GM19397 (cell line): Measurements from ENCODE around the gene ABCA5.

Source experiments
- ATAC-seq: cut with Tn5 transposase; IDR thresholded peaks from one replicate; pipeline ENCODE4 v1.9.1; 2021; ENCODE audit warnings: mild to moderate bottlenecking, moderate library complexity; ENCODE audit not compliant: unreplicated experiment

Gene ABCA5

DNA sequence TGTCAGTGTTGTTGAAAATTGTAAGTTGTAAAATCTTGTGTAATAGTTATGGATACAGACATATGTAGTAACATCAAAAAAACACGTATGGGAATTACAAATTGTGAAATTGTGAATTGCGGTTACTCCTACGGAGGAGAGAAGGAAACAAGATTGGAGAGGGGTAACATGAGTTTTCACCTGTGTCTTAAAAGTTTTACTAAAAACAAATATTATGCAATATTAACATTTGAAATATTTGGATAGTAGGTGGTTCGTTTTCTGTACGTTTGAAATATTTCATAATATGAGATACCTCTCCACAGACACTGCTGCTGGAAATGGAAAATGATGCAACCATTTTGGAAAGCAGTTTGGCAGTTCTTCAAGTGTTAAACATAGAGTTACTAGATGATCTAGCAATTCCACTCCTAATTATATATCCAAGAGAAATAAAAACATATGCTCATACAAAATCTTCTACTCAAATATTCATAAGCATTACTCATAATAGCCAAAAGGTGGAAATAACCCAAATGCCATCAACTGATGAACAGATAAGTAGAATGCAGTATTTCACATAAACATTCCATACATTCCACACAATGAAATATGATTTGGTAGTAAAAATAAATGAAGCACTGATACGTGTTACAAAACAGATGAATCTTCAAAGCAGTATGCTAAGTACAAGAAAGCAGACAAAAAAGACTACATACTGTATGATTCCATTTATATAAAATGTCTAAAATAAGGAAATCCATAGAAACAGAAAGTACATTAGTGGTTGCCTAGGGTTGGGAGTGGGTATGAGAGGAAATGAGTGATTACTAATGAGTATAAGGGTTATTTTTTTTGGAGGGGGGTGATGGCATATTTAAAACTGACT lies 57.6 kb downstream of the ABCA5 start:
- no peak for ATAC-seq

DNA sequence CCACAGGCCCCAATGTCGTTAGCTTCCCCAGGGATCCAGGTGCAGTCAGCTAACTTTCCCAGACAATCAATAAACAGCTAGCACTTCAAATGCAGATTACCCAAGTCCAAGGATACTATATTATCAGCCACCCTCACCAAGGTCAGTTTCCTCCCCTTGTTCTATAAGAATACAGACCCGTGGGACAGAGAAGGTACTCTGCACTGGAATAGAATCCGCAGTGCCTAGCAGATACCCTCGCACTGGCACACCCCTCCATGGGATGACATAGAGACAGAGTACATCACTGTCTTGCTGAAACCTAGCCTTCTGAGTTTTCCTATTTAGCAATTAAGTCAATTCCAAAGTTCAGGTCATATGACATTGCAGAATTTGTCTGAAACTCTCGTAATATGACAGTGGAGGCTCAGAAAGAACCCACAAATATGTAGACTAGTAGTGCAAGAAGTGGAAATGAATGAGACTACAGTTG lies 58.4 kb downstream of the ABCA5 start:
- ATAC-seq: no peak

DNA sequence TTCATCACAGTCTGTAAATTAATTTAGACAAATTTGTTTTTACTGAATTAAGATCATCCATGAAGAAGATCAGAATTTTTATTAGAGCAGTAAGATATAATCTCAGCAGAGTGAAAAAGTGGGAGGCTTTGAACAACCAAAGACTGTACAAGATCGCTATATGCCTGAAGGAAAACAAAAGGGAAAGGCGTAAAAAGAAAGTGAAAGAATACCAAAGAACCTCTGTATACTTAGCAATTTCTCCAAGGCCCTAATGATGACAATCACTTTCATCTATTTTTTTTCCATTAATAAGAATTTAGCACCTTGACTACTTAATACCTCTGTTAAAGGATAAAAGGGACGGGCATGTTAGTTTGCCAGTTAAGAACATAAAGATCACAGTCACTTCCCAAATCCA lies 59.7 kb downstream of the ABCA5 start:
- ATAC-seq: no peak

DNA sequence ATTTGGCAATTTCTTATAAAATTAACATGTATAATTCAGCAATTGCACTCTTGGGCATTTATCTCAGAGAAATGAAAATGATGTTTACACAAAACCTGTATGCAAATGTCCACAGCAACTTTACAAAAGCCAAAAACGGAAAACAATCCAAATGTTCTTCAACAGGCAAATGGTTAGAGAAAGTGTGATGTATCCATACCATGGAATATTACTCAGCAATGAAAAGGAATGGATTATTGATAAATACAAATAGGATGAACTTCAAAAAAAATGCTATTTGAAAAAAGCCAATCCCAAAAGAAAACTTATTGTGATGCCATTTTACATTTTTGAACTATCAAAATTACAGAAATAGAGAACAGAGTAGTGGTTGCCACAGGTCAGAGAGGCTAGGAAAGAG lies 61.1 kb downstream of the ABCA5 start:
- ATAC-seq: no peak

DNA sequence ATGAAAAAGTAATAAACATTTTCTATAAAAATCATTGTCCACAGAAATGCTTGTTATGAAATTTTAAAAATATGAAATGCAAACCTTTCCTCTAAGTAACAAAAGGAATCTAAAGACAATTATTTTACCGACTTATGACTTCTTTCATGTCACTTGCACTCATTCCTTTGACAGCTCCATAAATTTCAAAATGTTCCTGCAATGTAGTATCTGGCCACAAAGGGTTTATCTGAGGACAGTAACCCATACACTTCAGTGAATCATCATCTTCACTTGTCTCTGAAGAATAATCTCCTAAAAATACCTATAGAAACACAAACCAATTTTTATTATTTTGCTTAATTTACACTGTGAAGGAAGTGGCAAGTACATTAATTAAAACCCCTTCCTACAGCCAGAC lies 72.7 kb downstream of the ABCA5 start:
- no peak for ATAC-seq

DNA sequence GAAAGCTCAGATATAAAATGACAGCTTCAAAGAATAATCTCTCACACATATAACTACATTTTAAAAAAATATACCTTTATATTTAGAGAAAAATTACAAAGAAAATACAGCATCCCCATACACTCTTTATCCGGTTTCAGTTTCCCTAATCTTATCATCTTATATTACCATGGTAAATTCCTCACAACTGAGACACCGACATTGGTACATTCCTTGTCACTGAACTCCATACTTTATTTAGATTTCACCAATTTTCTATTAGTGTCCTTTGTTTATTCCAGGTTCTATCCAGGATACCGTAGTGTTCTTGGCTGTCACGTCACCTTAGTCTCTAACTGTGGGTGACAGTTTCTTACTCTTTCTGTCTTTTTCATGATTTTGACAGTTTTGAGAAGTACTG lies 76.3 kb downstream of the ABCA5 start:
- ATAC-seq: no peak

DNA sequence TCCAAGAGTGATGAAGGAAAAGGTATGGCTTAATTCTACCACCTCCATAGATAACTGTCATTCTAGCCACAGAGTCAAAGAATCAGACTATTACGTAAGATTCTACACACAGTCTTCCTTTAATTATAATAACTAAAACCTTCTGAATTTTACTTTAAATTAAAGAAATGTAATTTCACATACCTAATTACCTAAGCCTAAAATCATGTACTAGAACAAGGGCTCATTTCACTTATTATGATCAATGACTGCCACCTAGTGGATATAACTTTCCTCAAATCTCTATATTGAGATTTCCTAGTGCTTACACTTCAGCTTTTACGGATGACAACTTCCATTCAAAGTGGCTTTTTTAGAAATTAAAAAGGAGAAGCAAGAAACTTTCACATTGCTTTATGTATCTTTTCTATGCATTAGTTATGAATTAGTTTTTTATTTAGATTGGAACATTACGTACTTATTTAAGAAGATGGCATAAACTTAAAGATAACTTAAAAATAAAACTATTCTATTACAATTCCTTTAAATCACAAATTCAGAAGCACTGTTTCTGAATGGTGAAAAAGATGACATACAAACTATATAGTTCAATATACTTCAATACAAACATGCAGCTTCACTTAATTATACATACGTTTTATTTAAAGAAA lies 80.1 kb downstream of the ABCA5 start:
- no peak for ATAC-seq

DNA sequence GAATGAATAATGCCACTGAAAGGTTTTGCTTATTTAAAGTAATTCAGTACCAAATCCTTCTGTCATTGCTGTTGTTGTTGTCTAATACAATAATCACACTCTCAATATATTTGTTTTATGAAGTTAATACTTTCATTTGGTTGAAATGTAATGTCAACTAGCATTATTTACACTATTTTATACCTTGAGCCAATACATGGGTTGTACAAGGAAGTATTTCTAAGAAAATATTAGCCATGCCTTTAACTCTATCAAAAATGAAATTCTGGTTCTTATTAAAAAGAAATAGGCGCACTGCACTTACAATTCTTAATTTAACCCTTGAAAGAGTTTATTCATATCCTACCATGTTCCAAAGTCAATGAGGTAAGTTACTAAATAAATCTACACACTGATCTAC lies 80.7 kb downstream of the ABCA5 start:
- ATAC-seq: no peak

DNA sequence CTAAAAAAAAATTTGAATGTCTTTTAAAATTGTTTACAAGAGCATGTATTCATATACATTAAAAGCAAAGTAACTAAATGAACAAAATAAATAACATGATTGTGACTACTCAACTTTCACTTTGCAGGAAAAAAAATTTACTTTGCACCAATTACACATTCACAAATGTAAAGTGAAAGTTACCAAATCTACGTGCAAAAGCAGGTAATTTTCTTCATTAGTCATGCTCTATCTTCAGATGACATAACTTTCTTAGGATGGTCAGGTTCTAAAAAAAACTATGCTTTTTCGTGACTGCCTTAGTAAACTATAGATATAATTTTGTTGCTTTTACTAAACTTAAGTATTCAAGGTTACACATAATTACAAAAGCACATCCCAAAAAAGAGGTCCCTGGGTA lies 81.3 kb downstream of the ABCA5 start:
- ATAC-seq: no peak

DNA sequence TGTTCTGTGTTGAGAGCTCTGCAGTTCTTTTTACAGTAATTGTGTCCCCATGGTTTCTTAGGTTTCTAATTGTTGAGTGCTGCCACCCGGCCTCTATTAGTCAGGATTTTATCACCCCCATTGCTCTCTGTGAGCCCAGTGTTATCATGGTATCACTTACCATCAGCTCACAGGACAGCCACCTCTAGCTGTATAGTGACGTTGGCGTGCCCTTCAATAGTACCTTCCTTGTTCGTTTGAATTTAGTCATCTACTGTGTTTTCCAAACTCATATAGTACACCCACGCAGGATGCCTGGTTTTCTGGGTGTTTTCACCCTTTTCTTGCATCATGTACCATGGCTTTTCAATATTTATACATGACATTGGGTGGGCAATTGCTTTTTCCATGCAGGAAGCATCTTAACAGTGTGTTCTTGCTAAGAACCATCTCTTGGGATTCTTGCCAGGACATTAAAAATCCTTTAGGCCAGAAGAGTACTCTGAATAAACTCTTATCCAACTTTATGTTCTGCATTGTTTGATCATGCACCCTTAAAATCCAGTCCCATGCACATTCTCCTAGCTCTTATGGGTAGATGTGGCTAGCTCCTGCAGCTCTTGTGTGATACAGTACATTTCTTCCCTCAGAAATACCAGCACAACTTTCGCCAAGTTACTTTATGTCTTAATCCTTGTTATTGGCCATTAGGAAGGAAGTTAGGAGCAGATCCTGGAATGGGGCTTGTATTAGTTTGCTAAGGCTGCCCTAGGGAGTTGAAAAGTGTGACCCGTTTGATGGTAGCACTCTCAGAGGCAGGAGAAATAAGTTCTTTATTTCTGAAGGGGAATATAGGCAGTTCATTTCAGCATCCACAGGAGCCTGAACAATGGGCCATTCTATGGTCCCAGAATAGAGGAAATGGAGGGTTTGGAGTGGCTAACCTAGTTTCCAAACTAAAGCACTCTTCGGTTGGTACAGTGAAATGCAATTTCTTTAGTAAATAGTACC lies 87.0 kb downstream of the ABCA5 start:
- no peak for ATAC-seq

DNA sequence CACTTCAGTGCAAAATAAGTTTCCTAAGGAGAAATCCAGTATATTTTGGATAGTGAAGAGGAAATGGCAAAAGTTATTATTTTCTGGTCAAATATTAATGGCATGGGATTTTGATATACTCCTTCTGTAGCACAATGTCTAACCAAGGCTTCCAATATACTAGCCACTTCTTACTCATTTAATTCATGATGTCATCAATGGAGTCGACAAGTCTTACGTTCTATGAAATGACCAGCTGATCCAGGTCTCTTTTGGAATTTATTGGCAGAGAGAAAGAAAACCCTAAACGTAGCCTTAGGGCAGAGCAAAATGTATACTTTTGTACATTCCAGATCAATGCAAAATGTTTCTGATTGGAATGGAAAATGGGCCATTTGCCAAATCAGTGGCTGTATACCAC lies 90.0 kb downstream of the ABCA5 start:
- no peak for ATAC-seq

DNA sequence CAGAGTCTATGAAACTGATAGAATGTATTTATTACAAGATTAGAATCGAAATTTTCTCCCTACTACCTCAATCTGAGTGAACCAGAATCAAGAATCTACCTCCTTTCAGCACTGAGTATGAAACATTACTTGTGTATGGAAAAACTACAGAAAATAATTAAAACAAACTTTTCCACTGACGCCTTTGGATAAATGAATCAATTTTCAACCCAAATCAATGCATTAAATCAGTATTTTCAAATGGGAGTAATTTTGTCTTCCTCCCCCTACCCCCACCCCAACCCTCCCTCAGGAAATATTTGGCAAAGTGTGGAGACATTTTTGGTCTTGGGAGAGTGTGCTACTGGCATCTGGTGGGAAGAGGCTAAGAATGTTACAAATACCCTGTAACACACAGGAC lies 90.5 kb downstream of the ABCA5 start:
- no peak for ATAC-seq

DNA sequence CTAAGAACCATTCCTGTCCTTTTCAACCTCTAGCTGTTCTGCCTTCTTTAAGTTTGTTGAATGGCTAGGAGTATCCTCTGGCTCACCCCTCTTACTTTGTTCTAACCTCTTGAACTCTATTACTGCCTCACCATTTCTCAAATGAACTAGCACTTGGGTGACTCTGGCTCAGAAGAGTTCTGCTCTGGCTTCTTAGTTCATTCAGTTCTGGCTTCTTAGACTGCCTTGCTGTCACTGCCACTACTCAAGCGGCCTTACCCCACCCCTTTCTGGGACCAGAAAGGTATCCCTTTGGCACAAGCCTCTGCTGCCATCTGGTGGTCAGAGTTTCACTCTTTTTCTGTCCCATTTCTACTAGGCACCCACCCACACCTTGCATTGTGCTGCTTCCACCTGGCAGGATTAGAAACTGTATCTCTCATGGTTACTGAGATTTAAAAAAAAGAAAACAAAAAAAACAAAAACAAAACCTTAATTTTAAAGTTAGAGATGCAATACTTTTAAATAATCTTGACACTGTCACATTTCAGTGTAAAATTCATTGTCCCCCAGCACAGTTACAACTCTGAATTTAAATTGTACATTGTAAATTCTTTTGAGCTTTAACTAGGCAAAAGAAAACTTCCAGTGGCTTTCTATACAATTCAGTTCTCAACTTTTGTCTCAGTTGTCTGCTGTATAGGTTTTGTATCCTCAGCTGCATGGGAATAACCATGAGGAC lies 91.4 kb downstream of the ABCA5 start:
- peak; percentile 90 for ATAC-seq

DNA sequence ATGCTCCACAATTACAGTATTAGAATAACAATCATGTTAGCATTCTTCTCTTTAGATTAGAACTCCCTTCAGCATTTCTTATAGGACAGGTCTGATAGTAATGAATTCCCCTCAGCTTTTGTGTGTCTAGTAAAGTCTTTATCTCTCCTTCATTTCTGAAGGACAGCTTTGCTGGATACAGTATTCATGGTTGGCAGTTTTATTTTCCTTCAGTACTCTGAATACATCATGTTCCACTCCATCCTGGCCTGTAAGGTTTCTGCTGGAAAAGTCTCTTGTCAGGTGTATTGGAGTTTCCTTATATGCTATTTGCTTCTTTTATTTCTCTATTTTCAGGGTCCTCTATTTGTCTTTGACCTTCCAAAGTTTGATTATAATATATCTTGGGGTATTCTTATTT lies 94.3 kb downstream of the ABCA5 start:
- no peak for ATAC-seq

DNA sequence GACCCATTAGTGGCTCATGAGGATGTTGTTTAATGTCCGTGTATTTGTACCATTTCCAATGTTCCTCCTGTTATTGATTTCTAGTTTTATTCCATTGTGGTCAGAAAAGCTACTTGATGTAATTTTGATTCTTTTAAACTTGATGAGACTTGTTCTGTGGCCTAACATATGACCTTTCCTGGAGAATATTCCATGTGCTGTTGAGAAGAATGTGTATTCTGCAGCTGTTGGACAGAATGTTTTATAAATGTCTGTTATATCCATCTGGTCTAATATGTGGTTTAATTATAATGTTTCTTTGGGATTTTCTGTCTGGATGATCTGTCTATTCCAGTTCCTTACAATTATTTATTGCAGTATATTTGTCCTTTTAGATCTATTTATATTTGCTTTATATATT lies 95.4 kb downstream of the ABCA5 start:
- no peak for ATAC-seq

DNA sequence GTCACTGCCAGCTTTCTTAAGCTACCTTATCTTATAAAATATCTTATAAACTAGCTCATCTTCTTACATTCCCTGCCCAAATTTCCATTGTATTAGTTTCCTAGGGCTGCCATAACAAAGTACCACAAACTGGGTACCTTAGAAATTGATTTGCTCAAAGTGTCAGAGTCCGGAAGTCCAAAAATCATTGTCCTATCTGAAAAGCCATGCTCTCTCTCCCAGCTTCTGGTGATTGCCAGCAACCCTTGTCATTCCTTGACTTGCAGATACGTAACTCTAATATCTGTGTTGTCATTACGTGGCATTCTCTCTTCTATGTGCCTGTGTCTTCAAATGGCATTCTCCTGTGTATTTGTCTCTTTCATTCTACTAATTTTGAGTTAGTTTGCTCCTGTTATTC lies 96.0 kb downstream of the ABCA5 start:
- no peak for ATAC-seq

DNA sequence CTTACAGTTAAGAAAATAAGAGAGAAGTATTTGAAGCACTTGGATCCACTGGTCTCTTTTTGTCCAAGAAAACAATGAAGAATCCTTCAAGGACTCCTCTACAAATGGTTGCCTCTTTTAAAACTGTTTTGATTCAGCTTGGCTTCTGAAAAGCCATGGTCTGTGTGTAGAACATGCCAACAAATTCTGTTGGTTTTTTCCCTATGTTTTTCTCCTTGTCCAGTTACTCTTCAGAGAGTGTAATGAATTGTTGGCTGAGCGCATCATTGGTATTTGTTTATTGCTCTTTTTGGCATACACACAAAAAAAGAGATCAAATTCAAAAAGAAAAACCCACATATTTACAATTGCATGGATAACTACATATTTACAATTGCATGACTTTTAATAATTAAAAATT lies 98.4 kb downstream of the ABCA5 start, which contains the start of gene ABCA10:
ABCA10 (minus strand) TSS at position 249 of the 400 bp plus-strand sequence. CDS start 3,466 bp downstream, outside the sequence.
- ATAC-seq: no peak

DNA sequence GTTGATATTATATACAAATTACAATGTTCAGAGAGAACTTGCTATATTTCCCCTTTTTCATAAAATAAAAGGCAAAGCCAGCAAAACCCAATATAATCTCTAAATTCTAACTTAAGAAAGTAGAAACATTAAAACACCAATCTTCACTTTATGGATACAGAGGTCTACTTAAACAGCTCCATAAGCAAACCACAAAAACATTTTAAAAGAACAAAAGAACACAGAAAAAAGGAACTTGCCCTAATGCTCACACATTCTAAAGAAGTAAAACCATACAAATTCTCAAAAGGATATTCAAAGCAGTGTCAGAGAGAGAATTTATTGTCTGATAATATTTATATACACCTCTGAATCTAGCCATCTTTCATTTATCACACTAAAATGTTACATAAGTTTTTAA lies 98.9 kb downstream of the ABCA5 start:
- ATAC-seq: no peak

DNA sequence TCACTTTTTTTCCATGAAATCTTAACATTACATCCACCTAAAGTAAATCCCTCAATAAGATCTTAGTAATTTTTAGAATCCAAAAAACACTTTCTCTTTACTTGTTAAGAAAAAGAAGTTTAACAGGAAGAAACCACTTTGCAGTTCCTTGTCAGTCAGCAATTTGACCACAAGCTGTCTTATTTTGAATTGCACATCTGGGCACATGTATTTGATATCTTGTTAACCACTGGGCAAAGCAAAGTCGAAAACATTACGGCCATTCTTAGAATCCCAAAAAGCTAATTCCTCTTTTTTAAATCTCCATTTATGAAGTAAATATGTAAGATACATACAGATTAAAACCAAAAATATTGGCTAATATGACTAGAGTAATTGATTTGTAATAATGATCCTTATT lies 99.4 kb downstream of the ABCA5 start:
- no peak for ATAC-seq

DNA sequence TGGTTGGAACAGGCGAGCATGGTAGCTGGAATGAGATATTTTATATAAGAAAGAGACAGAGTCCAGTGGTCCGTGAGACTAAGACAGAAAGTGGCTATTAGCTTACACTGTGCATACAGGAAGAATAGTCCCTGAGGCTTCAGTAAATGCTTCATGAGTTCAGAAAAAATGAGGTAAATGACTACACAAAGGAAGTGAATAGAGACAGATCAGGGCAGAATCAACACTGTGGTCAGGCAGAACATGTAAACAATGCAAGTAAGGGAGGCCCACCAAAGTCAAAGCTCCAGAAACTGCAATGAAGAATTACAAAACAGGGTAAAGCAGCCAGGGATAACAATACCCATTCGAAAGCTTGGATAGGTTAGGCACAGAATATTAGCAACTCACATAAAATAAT lies 103.1 kb downstream of the ABCA5 start:
- peak; percentile 99 for ATAC-seq
